WTC11 (cell line): ENCODE measurements around the gene CUL5. TPM values are rescaled to one million over a fixed set of nuclear protein-coding genes. Genes with fewer than 3 reads are reported as not detected.

ENCODE experiments used
- ATAC-seq: fragments of 200-7000 bp; cut with Tn5 transposase; 2 replicates; pipeline ENCODE4 v1.10.0; 2021; ENCODE audit warnings: mild to moderate bottlenecking, moderate library complexity
- CTCF ChIA-PET: fragments of 300-600 bp; sonication (Branson Sonifier 250); formaldehyde crosslinking; loops from one replicate; lab custom pipeline; 2021; ENCODE audit warnings: antibody characterized with exemption; lab: Charles Lee
- POLR2A ChIA-PET: fragments of 350-600 bp; sonication (Branson Sonifier 250); formaldehyde crosslinking; loops from one replicate; lab custom pipeline; 2021; ENCODE audit warnings: antibody characterized with exemption; lab: Charles Lee
- DNase-seq: peaks from one replicate; pipeline ENCODE4 v3.0.0; 2021; ENCODE audit warnings: low spot score
- H3K27ac Mint-ChIP-seq: 2 replicates; pipeline ENCODE4 v1.8.0; 2021; ENCODE audit warnings: mixed read lengths
- H3K27me3 Mint-ChIP-seq: 2 replicates; pipeline ENCODE4 v1.8.0; 2021; ENCODE audit warnings: low read depth, mild to moderate bottlenecking, moderate library complexity, mixed read lengths
- H3K36me3 Mint-ChIP-seq: 2 replicates; pipeline ENCODE4 v1.8.0; 2021; ENCODE audit warnings: mixed read lengths
- H3K4me1 Mint-ChIP-seq: 2 replicates; pipeline ENCODE4 v1.8.0; 2022; ENCODE audit warnings: mixed read lengths
- H3K4me3 Mint-ChIP-seq: 2 replicates; pipeline ENCODE4 v1.8.0; 2021; ENCODE audit warnings: mild to moderate bottlenecking, moderate library complexity, mixed read lengths
- H3K9me3 Mint-ChIP-seq: 2 replicates; pipeline ENCODE4 v1.8.0; 2021; ENCODE audit warnings: mixed read lengths
- CREM ChIP-seq: sonication (generic); formaldehyde crosslinking; IDR thresholded peaks from 2 replicates; pipeline ENCODE4 v1.8.1; 2022; ENCODE audit warnings: mild to moderate bottlenecking, missing genetic modification reagents, moderate library complexity
- MXD4 ChIP-seq: fragments of 250-450 bp; sonication (Bioruptor Pico); IDR thresholded peaks from 2 replicates; pipeline ENCODE4 v1.8.0; 2021; ENCODE audit warnings: mild to moderate bottlenecking, moderate library complexity, borderline replicate concordance
- ZBTB21 ChIP-seq: sonication (generic); formaldehyde crosslinking; IDR thresholded peaks from 2 replicates; pipeline ENCODE4 v1.8.1; 2023; ENCODE audit warnings: mild to moderate bottlenecking, missing genetic modification reagents, borderline replicate concordance
- ZNF416 ChIP-seq: fragments of 250-450 bp; sonication (Bioruptor Pico); IDR thresholded peaks from 2 replicates; pipeline ENCODE4 v1.9.0; 2021; ENCODE audit warnings: mild to moderate bottlenecking, inconsistent platforms
- total RNA-seq: library from RNA; stranded (reverse); gene quantifications from 3 replicates; pipeline ENCODE4 v1.2.3, GENCODE V29; 2021
- TF ChIP-seq, protein P1 (sequence below): fragments of 250-450 bp; sonication (Bioruptor Pico); IDR thresholded peaks from 2 replicates; pipeline ENCODE4 v1.9.0; 2021; ENCODE audit warnings: mild to moderate bottlenecking
- TF ChIP-seq, protein P2 (sequence below): sonication (generic); formaldehyde crosslinking; IDR thresholded peaks from 2 replicates; pipeline ENCODE4 v1.8.1; 2023; ENCODE audit warnings: mild to moderate bottlenecking, moderate library complexity, missing genetic modification reagents
- TF ChIP-seq, protein P3 (sequence below): sonication (generic); formaldehyde crosslinking; conservative IDR thresholded peaks from 2 replicates; pipeline ENCODE4 v1.8.1; 2023; ENCODE audit warnings: mild to moderate bottlenecking, low read depth, missing genetic modification reagents, moderate library complexity
- TF ChIP-seq, protein P4 (sequence below): sonication (generic); formaldehyde crosslinking; IDR thresholded peaks from 2 replicates; pipeline ENCODE4 v1.8.1; 2023; ENCODE audit warnings: mild to moderate bottlenecking, missing genetic modification reagents, borderline replicate concordance
- TF ChIP-seq, protein P5 (sequence below): fragments of 250-450 bp; sonication (Bioruptor Pico); conservative IDR thresholded peaks from 2 replicates; pipeline ENCODE4 v1.9.0; 2021; ENCODE audit warnings: mild to moderate bottlenecking

Gene CUL5
- total RNA-seq, 1 experiment from 2014 or later, result 31.4 TPM

DNA sequence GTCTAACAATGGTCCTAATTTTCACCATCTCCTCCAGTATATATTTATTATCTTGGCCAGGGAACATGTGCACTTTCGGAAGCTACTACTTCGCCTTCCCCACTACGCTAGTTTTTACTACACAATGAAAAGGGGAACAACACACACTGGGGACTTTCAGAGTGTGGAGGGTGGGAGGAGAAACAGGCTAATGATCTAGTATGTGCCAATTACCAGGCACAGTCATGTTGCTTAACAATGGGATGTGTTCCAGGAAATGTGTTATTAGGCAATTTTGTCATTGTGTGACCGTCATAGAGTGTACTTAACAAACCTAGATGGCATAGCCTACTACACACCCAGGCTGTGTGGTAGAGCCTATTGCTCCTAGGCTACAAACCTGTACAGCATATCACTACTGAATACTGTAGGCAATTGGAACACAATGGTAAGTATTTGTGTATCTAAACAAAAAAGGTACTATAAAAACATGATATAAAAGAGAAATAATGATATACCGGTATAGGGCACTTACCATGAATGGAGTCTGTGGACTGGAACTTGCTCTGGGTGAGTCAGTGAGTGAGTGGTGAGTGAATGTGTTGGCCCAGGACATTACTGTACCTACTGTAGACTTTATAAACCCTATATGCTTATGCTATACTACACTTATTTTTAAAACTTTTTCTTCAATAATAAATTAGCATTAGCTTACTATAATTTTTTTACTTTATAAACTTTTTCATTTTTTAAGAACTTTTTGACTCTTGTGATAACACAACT, 20.1 kb upstream of the CUL5 start (continued):
- TF ChIP-seq ZBTB21, result no peak
- no peak for TF ChIP-seq MXD4 (CRISPR knock-in tag)
- TF ChIP-seq, protein P1, sequence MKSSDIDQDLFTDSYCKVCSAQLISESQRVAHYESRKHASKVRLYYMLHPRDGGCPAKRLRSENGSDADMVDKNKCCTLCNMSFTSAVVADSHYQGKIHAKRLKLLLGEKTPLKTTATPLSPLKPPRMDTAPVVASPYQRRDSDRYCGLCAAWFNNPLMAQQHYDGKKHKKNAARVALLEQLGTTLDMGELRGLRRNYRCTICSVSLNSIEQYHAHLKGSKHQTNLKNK (CRISPR knock-in tag), result no peak

DNA sequence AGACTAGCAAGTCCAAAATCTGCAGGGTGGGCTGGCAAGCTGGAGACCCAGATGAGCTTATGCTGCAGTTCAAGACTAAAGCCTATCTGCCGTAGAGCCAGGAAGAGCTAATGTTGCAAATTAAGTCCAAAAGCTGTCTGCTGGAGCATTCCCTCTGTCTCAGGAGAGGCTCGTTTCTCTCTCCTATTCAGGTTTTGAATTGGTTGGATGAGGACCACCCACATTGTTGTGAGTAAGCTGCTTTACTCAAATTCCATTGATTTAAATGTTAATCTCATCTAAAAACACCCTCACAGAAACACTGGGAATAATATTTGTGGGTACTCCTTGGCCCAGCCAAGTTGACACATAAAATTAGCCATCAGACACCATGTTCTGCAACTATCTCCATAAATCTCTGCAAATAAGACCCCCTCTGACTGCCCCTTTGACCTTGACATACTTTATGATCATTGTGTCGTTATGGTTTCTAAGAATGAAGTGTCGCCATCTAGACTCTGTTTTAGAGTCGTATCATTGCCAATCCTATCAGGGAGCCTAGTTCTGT, 16.8 kb upstream of the CUL5 start:
- TF ChIP-seq, protein P2, sequence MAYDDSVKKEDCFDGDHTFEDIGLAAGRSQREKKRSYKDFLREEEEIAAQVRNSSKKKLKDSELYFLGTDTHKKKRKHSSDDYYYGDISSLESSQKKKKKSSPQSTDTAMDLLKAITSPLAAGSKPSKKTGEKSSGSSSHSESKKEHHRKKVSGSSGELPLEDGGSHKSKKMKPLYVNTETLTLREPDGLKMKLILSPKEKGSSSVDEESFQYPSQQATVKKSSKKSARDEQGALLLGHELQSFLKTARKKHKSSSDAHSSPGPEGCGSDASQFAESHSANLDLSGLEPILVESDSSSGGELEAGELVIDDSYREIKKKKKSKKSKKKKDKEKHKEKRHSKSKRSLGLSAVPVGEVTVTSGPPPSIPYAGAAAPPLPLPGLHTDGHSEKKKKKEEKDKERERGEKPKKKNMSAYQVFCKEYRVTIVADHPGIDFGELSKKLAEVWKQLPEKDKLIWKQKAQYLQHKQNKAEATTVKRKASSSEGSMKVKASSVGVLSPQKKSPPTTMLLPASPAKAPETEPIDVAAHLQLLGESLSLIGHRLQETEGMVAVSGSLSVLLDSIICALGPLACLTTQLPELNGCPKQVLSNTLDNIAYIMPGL, result no peak
- TF ChIP-seq, protein P3, sequence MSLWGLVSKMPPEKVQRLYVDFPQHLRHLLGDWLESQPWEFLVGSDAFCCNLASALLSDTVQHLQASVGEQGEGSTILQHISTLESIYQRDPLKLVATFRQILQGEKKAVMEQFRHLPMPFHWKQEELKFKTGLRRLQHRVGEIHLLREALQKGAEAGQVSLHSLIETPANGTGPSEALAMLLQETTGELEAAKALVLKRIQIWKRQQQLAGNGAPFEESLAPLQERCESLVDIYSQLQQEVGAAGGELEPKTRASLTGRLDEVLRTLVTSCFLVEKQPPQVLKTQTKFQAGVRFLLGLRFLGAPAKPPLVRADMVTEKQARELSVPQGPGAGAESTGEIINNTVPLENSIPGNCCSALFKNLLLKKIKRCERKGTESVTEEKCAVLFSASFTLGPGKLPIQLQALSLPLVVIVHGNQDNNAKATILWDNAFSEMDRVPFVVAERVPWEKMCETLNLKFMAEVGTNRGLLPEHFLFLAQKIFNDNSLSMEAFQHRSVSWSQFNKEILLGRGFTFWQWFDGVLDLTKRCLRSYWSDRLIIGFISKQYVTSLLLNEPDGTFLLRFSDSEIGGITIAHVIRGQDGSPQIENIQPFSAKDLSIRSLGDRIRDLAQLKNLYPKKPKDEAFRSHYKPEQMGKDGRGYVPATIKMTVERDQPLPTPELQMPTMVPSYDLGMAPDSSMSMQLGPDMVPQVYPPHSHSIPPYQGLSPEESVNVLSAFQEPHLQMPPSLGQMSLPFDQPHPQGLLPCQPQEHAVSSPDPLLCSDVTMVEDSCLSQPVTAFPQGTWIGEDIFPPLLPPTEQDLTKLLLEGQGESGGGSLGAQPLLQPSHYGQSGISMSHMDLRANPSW (CRISPR knock-in tag), result no peak
- TF ChIP-seq, protein P4, sequence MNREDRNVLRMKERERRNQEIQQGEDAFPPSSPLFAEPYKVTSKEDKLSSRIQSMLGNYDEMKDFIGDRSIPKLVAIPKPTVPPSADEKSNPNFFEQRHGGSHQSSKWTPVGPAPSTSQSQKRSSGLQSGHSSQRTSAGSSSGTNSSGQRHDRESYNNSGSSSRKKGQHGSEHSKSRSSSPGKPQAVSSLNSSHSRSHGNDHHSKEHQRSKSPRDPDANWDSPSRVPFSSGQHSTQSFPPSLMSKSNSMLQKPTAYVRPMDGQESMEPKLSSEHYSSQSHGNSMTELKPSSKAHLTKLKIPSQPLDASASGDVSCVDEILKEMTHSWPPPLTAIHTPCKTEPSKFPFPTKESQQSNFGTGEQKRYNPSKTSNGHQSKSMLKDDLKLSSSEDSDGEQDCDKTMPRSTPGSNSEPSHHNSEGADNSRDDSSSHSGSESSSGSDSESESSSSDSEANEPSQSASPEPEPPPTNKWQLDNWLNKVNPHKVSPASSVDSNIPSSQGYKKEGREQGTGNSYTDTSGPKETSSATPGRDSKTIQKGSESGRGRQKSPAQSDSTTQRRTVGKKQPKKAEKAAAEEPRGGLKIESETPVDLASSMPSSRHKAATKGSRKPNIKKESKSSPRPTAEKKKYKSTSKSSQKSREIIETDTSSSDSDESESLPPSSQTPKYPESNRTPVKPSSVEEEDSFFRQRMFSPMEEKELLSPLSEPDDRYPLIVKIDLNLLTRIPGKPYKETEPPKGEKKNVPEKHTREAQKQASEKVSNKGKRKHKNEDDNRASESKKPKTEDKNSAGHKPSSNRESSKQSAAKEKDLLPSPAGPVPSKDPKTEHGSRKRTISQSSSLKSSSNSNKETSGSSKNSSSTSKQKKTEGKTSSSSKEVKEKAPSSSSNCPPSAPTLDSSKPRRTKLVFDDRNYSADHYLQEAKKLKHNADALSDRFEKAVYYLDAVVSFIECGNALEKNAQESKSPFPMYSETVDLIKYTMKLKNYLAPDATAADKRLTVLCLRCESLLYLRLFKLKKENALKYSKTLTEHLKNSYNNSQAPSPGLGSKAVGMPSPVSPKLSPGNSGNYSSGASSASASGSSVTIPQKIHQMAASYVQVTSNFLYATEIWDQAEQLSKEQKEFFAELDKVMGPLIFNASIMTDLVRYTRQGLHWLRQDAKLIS (CRISPR knock-in tag), result no peak
- TF ChIP-seq, protein P5, sequence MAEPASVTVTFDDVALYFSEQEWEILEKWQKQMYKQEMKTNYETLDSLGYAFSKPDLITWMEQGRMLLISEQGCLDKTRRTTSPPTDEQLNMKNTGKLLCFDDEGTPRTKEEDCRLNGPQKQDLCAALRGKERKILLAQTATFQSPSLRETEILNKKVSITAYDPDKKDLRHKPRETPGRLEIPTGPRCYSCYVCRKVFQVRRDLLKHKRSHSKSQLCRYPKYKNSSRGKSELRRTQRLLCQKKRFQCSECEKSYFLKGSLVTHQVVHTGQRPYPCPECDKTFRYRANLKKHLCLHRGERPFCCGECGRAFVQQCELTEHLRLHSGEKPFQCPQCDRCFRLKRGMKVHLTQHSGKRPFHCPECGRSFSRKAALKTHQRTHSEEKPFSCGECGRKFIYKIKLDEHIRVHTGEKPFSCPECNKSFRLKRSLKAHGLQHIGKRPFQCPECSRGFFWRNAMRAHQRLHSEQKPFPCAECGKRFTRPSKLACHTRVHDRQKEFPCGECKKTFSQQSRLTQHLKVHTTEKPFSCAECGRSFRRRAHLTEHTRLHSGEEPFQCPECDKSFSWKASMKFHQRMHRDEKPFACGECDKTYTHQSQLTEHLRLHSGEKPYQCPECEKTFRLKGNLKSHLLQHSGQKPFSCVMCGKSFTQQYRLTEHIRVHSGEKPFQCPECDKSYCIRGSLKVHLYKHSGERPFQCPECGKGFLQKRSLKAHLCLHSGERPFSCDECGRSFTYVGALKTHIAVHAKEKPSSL (CRISPR knock-in tag), result no peak
- no peak for TF ChIP-seq CREM (CRISPR knock-in tag)
- peak; percentile 91 for TF ChIP-seq ZNF416 (CRISPR knock-in tag)
- TF ChIP-seq, all 79 proteins: peak for 1
- Mint-ChIP-seq H3K36me3 (no peaks in the 10 kb centered on the region), H3K4me3 (no peak overlapping the region), H3K27ac (peak overlapping the region; percentile 28; the same call in 1 of the 2 replicates), H3K4me1 (peaks cover 17% of the 10 kb centered on the region), H3K27me3 (no peaks in the 10 kb centered on the region), H3K9me3 (no peaks in the 10 kb centered on the region)
- peak; percentile 91 for ATAC-seq
- POLR2A ChIA-PET, result interaction anchor here (0.7 kb wide), 1 partner anchor 17 kb away, joined by 3 read pairs; the partner anchor contains the start of gene CUL5
- no peak for DNase-seq
- CTCF ChIA-PET, result interaction anchor here (0.8 to 3.0 kb wide), 2 partner anchors 17 to 19 kb away, joined by 3 to 19 read pairs; partner anchors contain the start of gene CUL5
